CD14-positive monocyte (primary cell): Measurements from ENCODE around the gene SLC27A5. TPM values are rescaled to one million over a fixed set of nuclear protein-coding genes. Genes with fewer than 3 reads are reported as not detected.

Experiments
- DNase-seq, 3 donors: peaks; one replicate each; pipeline ENCODE4 v3.0.0-alpha.2; 2011 to 2022
- H2AFZ ChIP-seq: 2 replicates; pipeline ENCODE4 v1.6.0; 2012; ENCODE audit warnings: mild to moderate bottlenecking, low read depth, low read length, inconsistent platforms; ENCODE audit not compliant: insufficient read depth, poor library complexity, severe bottlenecking
- H3K27ac ChIP-seq, 2 donors: 1 replicate in 1 of 2; 2 replicates in 1 of 2; pipeline ENCODE4 v1.5.1; 2012 to 2013; ENCODE audit warnings: low read length in 2 of 2, control low read depth in 1 of 2, inconsistent platforms in 1 of 2, low read depth in 1 of 2, mild to moderate bottlenecking in 1 of 2
- H3K27me3 ChIP-seq, 2 donors: one replicate each; pipeline versions ENCODE4 v1.6.0 to v1.6.1; 2011 to 2013; ENCODE audit warnings: low read length in 2 of 2; ENCODE audit not compliant: control insufficient read depth in 2 of 2, insufficient read depth in 2 of 2
- H3K36me3 ChIP-seq, 2 donors: replicated peaks in 1 of 2; 1 replicate in 1 of 2; 2 replicates in 1 of 2; pipeline versions ENCODE4 v1.5.1 to v1.6.1; 2012 to 2013; ENCODE audit warnings: low read length in 2 of 2, control low read depth in 1 of 2, inconsistent platforms in 1 of 2, mild to moderate bottlenecking in 1 of 2; ENCODE audit not compliant: insufficient read depth in 2 of 2, control insufficient read depth in 1 of 2
- H3K4me1 ChIP-seq, 2 donors: 1 replicate in 1 of 2; 2 replicates in 1 of 2; pipeline versions ENCODE4 v1.5.1 to v1.6.1; 2012 to 2013; ENCODE audit warnings: low read length in 2 of 2, control low read depth in 1 of 2, inconsistent platforms in 1 of 2, mild to moderate bottlenecking in 1 of 2, moderate library complexity in 1 of 2; ENCODE audit not compliant: insufficient read depth in 2 of 2, control insufficient read depth in 1 of 2
- H3K4me2 ChIP-seq: replicated peaks from 2 replicates; pipeline ENCODE3; 2012; ENCODE audit warnings: low read length, moderate library complexity, mild to moderate bottlenecking; ENCODE audit not compliant: poor library complexity, severe bottlenecking; ENCODE audit errors: extremely low read depth
- H3K4me3 ChIP-seq, 3 experiments: fragments of 200-600 bp in 1 of 3; sonication (generic) in 1 of 3; replicated peaks in 1 of 3; 1 replicate in 2 of 3; 2 replicates in 1 of 3; pipeline ENCODE4 v1.5.1; 2011 to 2013; ENCODE audit warnings: low read length in 3 of 3, mild to moderate bottlenecking in 3 of 3, control low read depth in 2 of 3, low read depth in 2 of 3, inconsistent platforms in 1 of 3, moderate library complexity in 1 of 3
- H3K79me2 ChIP-seq: 2 replicates; pipeline ENCODE4 v1.6.0; 2012; ENCODE audit warnings: mild to moderate bottlenecking, control low read depth, inconsistent platforms, low read length, moderate library complexity; ENCODE audit not compliant: insufficient read depth
- H3K9ac ChIP-seq: 2 replicates; pipeline ENCODE4 v1.6.0; 2017; ENCODE audit warnings: low read length, mild to moderate bottlenecking; ENCODE audit not compliant: insufficient read depth, poor library complexity, severe bottlenecking
- H3K9me3 ChIP-seq, 2 donors: replicated peaks in 1 of 2; 1 replicate in 1 of 2; 2 replicates in 1 of 2; pipeline versions ENCODE4 v1.5.1 to v1.6.1; 2012 to 2013; ENCODE audit warnings: low read length in 2 of 2, control low read depth in 1 of 2; ENCODE audit not compliant: control insufficient read depth in 1 of 2, insufficient read depth in 1 of 2
- H4K20me1 ChIP-seq: 2 replicates; pipeline ENCODE4 v1.6.0; 2012; ENCODE audit warnings: mild to moderate bottlenecking, low read length, control low read depth, moderate library complexity; ENCODE audit not compliant: insufficient read depth
- H3K27ac Mint-ChIP-seq, 7 donors: one replicate each; pipeline ENCODE4 v1.8.0; 2020; ENCODE audit warnings: mild to moderate bottlenecking in 7 of 7, mixed read lengths in 7 of 7, moderate library complexity in 6 of 7, inconsistent platforms in 2 of 7
- H3K27me3 Mint-ChIP-seq, 3 donors: one replicate each; pipeline ENCODE4 v1.8.0; 2021 to 2022; ENCODE audit warnings: low read depth in 3 of 3, mild to moderate bottlenecking in 3 of 3, mixed read lengths in 3 of 3, moderate library complexity in 3 of 3, inconsistent platforms in 1 of 3
- H3K36me3 Mint-ChIP-seq, 2 donors: one replicate each; pipeline ENCODE4 v1.8.0; 2020; ENCODE audit warnings: mixed read lengths in 2 of 2, inconsistent platforms in 1 of 2, mild to moderate bottlenecking in 1 of 2
- H3K4me1 Mint-ChIP-seq: one replicate; pipeline ENCODE4 v1.8.0; 2020; ENCODE audit warnings: mild to moderate bottlenecking, mixed read lengths
- H3K4me3 Mint-ChIP-seq, 2 donors: one replicate each; pipeline ENCODE4 v1.8.0; 2020; ENCODE audit warnings: mild to moderate bottlenecking in 2 of 2, mixed read lengths in 2 of 2, moderate library complexity in 1 of 2
- H3K9me3 Mint-ChIP-seq, 7 donors: one replicate each; pipeline ENCODE4 v1.8.0; 2020 to 2022; ENCODE audit warnings: mixed read lengths in 7 of 7, mild to moderate bottlenecking in 6 of 7, moderate library complexity in 6 of 7, inconsistent platforms in 2 of 7
- CTCF ChIP-seq: fragments of 200-600 bp; IDR thresholded peaks from one replicate; pipeline ENCODE4 v1.8.0; 2022; ENCODE audit warnings: antibody characterized with exemption, mild to moderate bottlenecking
- WGBS: methylation state at CpG from one replicate; pipeline ENCODE4 v1.1.5; 2013; ENCODE audit warnings: missing lambda C conversion rate; ENCODE audit not compliant: insufficient coverage; 5-methylcytosine and 5-hydroxymethylcytosine counted together
- intact Hi-C, 2 donors: fragments of 100-400 bp; cut with micrococcal nuclease; formaldehyde crosslinking; loops; one replicate each; pipeline versions ENCODE4 v1.15.0 to v1.15.1; 2023
- polyA minus RNA-seq: library from RNA; depleted of rRNA, polyadenylated mRNA; stranded (reverse); fragments of >200 nt; gene quantifications from 2 replicates; pipeline ENCODE4 v1.2.3, GENCODE V29; 2012
- polyA plus RNA-seq, 3 donors: library from polyadenylated mRNA; depleted of rRNA in 1 of 3; unstranded in 2 of 3; stranded (reverse) in 1 of 3; fragments of 300-500 nt in 2 of 3; fragments of >200 nt in 1 of 3; fragmentation: Illumina TruSeq in 2 of 3; gene quantifications; 1 replicate in 2 of 3; 2 replicates in 1 of 3; pipeline ENCODE4 v1.2.3, GENCODE V29; 2012 to 2021
- total RNA-seq, 12 experiments: library from RNA in 1 of 12; stranded (reverse) in 1 of 12; fragments of 120-200 nt in 1 of 12; gene quantifications; one replicate each; pipeline ENCODE4 v1.2.4 and lab custom pipeline; 2013 to 2026; ENCODE audit warnings: mixed read lengths in 6 of 12, inconsistent platforms in 1 of 12

Gene SLC27A5
- 2.1 TPM for total RNA-seq (2013)
- polyA plus RNA-seq (1 to 10 TPM; 1.5 to 2.9 (median 2.8) TPM), polyA minus RNA-seq (1.8 and 2.2 TPM in 2 replicates), total RNA-seq (lab: John Stamatoyannopoulos, UW) (0.17 to 2.0 (median 1.0) reads per million in 11 experiments)

DNA sequence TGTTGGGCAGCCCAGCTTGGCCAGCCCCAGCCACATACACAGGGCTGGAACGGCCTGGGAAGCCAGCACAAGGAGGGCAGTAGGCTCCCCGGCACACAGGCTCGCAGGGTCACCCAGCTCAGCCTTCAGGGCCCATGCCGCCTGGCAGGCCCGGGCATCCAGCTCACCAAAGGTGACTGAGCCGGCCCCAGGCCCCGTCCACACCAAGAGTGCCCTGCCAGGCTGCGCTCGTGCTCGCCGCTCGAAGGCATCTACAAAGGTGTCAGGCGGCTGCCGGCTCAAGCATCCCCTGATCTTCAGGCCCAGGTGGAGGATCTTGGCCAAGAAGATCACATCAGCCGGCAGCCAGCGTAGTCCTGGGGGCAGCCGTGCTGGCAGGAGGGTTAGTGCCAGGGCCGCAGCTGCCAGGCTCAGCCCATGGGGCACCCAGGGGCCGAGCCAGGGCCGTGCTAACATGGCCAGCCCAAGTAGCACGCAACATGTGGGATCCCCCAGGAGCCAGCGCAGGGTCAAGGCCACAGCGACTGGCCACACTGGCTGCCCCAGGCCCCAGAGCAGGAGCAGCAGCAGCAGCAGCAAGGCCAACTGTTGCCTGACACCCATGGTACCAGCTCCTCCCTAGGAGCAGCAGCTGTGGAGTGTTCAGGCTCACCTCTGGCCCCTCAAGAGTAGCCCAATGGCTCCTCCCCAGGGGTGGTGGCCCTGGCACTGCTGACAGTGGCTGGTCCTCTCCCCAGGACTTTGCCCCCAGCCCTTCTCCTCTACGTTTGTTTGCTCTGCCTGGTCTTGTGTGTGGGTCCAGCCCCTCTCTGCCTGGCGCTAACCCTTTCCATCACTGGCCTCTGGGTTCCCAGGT, at the start of gene SLC27A5:
SLC27A5 (minus strand) TSS at position 640 of the 856 bp plus-strand sequence; CDS start at position 603, 37 bp downstream.
- peaks cover 16% of the 10 kb centered on the region for H3K4me1 Mint-ChIP-seq
- Histone ChIP-seq H3K4me2 (no peak within 1 kb of the TSS), H3K9me3 (peaks cover 16 to 22% of the 10 kb centered on the region in 2 donors), H3K4me1 (peaks cover 10 to 15% of the 10 kb centered on the region in 2 donors), H3K27me3 (no peaks in the 10 kb centered on the region), H2AFZ (no peak within 1 kb of the TSS), H3K9ac (no peak within 1 kb of the TSS), H4K20me1 (peaks cover 20% of the 10 kb centered on the region), H3K79me2 (peaks cover 19% of the 10 kb centered on the region), H3K36me3 (peaks cover 9 to 10% of the 10 kb centered on the region in 2 donors), H3K4me3 (no peak within 1 kb of the TSS), H3K27ac (no peak within 1 kb of the TSS)
- H3K9me3 Mint-ChIP-seq, result peaks cover 9 to 28% (median 20%) of the 10 kb centered on the region in 7 donors
- peaks cover 0 to 2% (median 2%) of the 10 kb centered on the region in 3 donors for H3K27me3 Mint-ChIP-seq
- no peak within 1 kb of the TSS for H3K4me3 Mint-ChIP-seq
- H3K27ac Mint-ChIP-seq, result no peak within 1 kb of the TSS
- peaks cover 12 to 24% of the 10 kb centered on the region in 2 donors for H3K36me3 Mint-ChIP-seq
- intact Hi-C loops, result no loop called here
- no peak for DNase-seq
- WGBS, result 96% methylated on average over 25 of the region's 25 CpGs
- TF ChIP-seq CTCF, result no peak

DNA sequence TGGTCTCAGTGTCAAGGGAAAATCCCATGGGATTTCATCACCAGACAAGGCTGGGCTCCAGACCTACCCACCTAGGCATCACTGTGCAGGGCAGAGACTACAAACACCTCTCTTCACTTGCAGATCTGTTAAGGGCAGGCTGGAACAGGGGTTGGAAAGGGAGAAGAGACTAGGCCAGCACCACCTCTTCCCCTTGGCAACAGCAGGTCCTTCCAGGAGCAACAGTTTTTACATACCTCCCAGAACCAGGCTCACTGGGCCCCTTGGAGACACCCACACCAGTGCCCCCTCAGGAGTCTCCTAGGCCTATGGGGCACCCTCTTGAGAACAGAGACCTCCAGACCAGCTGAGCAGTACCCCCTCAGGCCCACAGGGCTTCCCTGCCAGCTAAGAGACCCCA, 49.1 kb upstream of the SLC27A5 start:
- peaks cover 0 to 17% (median 8%) of the 10 kb centered on the region in 7 donors for H3K9me3 Mint-ChIP-seq
- no peak for DNase-seq
- peak overlapping the region in 1 of 2 donors; percentile 84 for H3K4me3 Mint-ChIP-seq
- no peak overlapping the region for H2AFZ ChIP-seq
- peaks cover 19 to 20% of the 10 kb centered on the region in 2 donors for H3K36me3 Mint-ChIP-seq
- H3K9ac ChIP-seq, result no peak overlapping the region
- no peak overlapping the region for H3K27ac ChIP-seq
- peaks cover 39 to 45% (median 39%) of the 10 kb centered on the region in 3 donors for H3K27me3 Mint-ChIP-seq
- H3K27ac Mint-ChIP-seq, result peak overlapping the region in 1 of 7 donors; percentile 43
- H3K4me3 ChIP-seq, result no peak overlapping the region
- H4K20me1 ChIP-seq, result peaks cover 14% of the 10 kb centered on the region
- intact Hi-C loops, result loop anchor here in 1 of 2 donors (1.0 kb wide), 1 partner anchor 10 kb away; no protein-coding TSS in a partner anchor
- H3K27me3 ChIP-seq, result peaks cover 23 to 39% of the 10 kb centered on the region in 2 donors
- no peak overlapping the region for H3K4me2 ChIP-seq
- peaks cover 51 to 59% of the 10 kb centered on the region in 2 donors for H3K4me1 ChIP-seq
- no peak for TF ChIP-seq CTCF
- peaks cover 11 to 14% of the 10 kb centered on the region in 2 donors for H3K36me3 ChIP-seq
- H3K4me1 Mint-ChIP-seq, result peaks cover 59% of the 10 kb centered on the region
- H3K79me2 ChIP-seq, result peaks cover 22% of the 10 kb centered on the region
- H3K9me3 ChIP-seq, result peaks cover 0 to 13% of the 10 kb centered on the region in 2 donors
